Endothelial cell of umbilical vein (primary cell): Measurements from ENCODE around the gene ZNF354C. TPM values are rescaled to one million over a fixed set of nuclear protein-coding genes. Genes with fewer than 3 reads are reported as not detected.

Experiments used
- BruUV-seq: library from RNA; stranded (reverse); fragments of 400-500 nt; replicated peaks from 2 replicates; lab custom pipeline; 2021; lab: Mats Ljungman, UMichigan
- CTCF ChIA-PET: fragments of 300-600, 350-600 bp; sonication (Branson Sonifier 250); formaldehyde crosslinking; loops from one replicate; lab custom pipeline; 2021; ENCODE audit warnings: antibody characterized with exemption, inconsistent platforms; lab: Charles Lee
- POLR2A ChIA-PET: fragments of 300-600, 350-600 bp; sonication (Branson Sonifier 250); formaldehyde crosslinking; loops from one replicate; lab custom pipeline; 2021; ENCODE audit warnings: antibody characterized with exemption, inconsistent platforms; lab: Charles Lee
- DNase-seq: peaks from one replicate; pipeline ENCODE4 v3.0.0-alpha.2; 2011; ENCODE audit warnings: low read depth, low spot score
- FAIRE-seq: peaks from 2 replicates; lab custom pipeline; 2011; peaks lifted over from hg19 to GRCh38; lab: Jason Lieb, UNC
- H2AFZ ChIP-seq: 2 replicates; pipeline ENCODE4 v1.6.0; 2012; ENCODE audit warnings: low read depth, low read length, control low read depth, inconsistent platforms
- H3K27ac ChIP-seq: 2 replicates; pipeline ENCODE4 v1.5.1; 2011; ENCODE audit warnings: low read depth, mild to moderate bottlenecking, control low read depth, low read length, moderate library complexity; ENCODE audit not compliant: insufficient read depth
- H3K27me3 ChIP-seq, 2 experiments: 2 replicates each; pipeline versions ENCODE4 v1.6.0 to v1.6.1; 2011; ENCODE audit warnings: low read length in 2 of 2, mixed read lengths in 1 of 2; ENCODE audit not compliant: control insufficient read depth in 2 of 2, insufficient read depth in 2 of 2
- H3K36me3 ChIP-seq, 2 experiments: 2 replicates in 1 of 2; 3 replicates in 1 of 2; pipeline ENCODE4 v1.5.1; 2011; ENCODE audit warnings: low read length in 2 of 2, mild to moderate bottlenecking in 1 of 2, moderate library complexity in 1 of 2; ENCODE audit not compliant: control insufficient read depth in 2 of 2, insufficient read depth in 2 of 2; ENCODE audit errors: extremely low read depth in 1 of 2
- H3K4me1 ChIP-seq: 3 replicates; pipeline ENCODE4 v1.5.1; 2011; ENCODE audit warnings: mild to moderate bottlenecking, low read length; ENCODE audit not compliant: control insufficient read depth, insufficient read depth; ENCODE audit errors: extremely low read depth
- H3K4me2 ChIP-seq: 2 replicates; pipeline ENCODE4 v1.6.1; 2011; ENCODE audit warnings: low read length, control low read depth, mixed read lengths; ENCODE audit not compliant: insufficient read depth
- H3K4me3 ChIP-seq, 3 experiments: fragments of 200-600 bp in 1 of 3; sonication (generic), shearing (Covaris generic) in 1 of 3; replicated peaks in 1 of 3; 2 replicates each; pipeline ENCODE4 v1.5.1; 2011 to 2016; ENCODE audit warnings: control low read depth in 3 of 3, low read length in 3 of 3, mild to moderate bottlenecking in 2 of 3, inconsistent platforms in 1 of 3, low read depth in 1 of 3, moderate library complexity in 1 of 3; ENCODE audit not compliant: insufficient read depth in 1 of 3
- H3K79me2 ChIP-seq: 2 replicates; pipeline ENCODE4 v1.6.0; 2012; ENCODE audit warnings: low read length, inconsistent platforms; ENCODE audit not compliant: control insufficient read depth, insufficient read depth
- H3K9ac ChIP-seq: replicated peaks from 2 replicates; pipeline ENCODE3; 2011; ENCODE audit warnings: low read length, control low read depth; ENCODE audit not compliant: insufficient read depth; ENCODE audit errors: extremely low read depth
- H3K9me1 ChIP-seq: replicated peaks from 3 replicates; pipeline ENCODE4 v1.6.0; 2011; ENCODE audit warnings: mild to moderate bottlenecking, low read length; ENCODE audit not compliant: control insufficient read depth, insufficient read depth; ENCODE audit errors: extremely low read depth
- H3K9me3 ChIP-seq: replicated peaks from 2 replicates; pipeline ENCODE4 v1.5.1; 2012; ENCODE audit warnings: low read length, inconsistent platforms; ENCODE audit not compliant: control insufficient read depth, insufficient read depth
- H4K20me1 ChIP-seq: replicated peaks from 2 replicates; pipeline ENCODE3; 2011; ENCODE audit warnings: mild to moderate bottlenecking, low read length; ENCODE audit not compliant: control insufficient read depth, insufficient read depth; ENCODE audit errors: extremely low read depth
- CTCF ChIP-seq, 2 donors: IDR thresholded peaks; 1 replicate in 1 of 2; 2 replicates in 1 of 2; pipeline ENCODE4 v1.5.1; 2011; ENCODE audit warnings: low read length in 2 of 2, mild to moderate bottlenecking in 2 of 2, moderate library complexity in 2 of 2, control low read depth in 1 of 2, inconsistent platforms in 1 of 2, low read depth in 1 of 2; ENCODE audit not compliant: insufficient read depth in 1 of 2; ENCODE audit errors: extremely low read depth in 1 of 2
- EZH2 ChIP-seq: IDR thresholded peaks from 2 replicates; pipeline ENCODE4 v1.6.1; 2012; ENCODE audit warnings: borderline replicate concordance, low read depth, mild to moderate bottlenecking, moderate library complexity, low read length, inconsistent platforms; ENCODE audit not compliant: severe bottlenecking
- FOS ChIP-seq: IDR thresholded peaks from 2 replicates; pipeline ENCODE4 v1.6.1; 2011; ENCODE audit warnings: mild to moderate bottlenecking, low read length, moderate library complexity, borderline replicate concordance; ENCODE audit not compliant: insufficient read depth
- GATA2 ChIP-seq: IDR thresholded peaks from 2 replicates; pipeline ENCODE4 v1.7.0; 2011; ENCODE audit warnings: low read depth, mild to moderate bottlenecking, moderate library complexity, mixed read lengths, low read length; ENCODE audit not compliant: insufficient read length, insufficient read depth
- JUN ChIP-seq: IDR thresholded peaks from 2 replicates; pipeline ENCODE4 v1.6.1; 2011; ENCODE audit warnings: borderline replicate concordance, low read depth; ENCODE audit not compliant: insufficient read length, insufficient read depth
- MYC ChIP-seq: IDR thresholded peaks from one replicate; pipeline ENCODE4 v1.6.1; 2011; ENCODE audit warnings: mild to moderate bottlenecking, low read depth, low read length
- POLR2A ChIP-seq: IDR thresholded peaks from 2 replicates; pipeline ENCODE4 v1.6.1; 2012; ENCODE audit warnings: low read depth, mild to moderate bottlenecking, control low read depth, low read length
- POLR2AphosphoS5 ChIP-seq: IDR thresholded peaks from 2 replicates; pipeline ENCODE4 v1.6.1; 2012; ENCODE audit warnings: low read depth, mild to moderate bottlenecking, control low read depth, low read length, moderate library complexity; ENCODE audit not compliant: insufficient read depth
- dilution Hi-C: fragments of 300-500 bp; cut with MboI; formaldehyde crosslinking; loops from one replicate; pipeline ENCODE4 v1.15.0; 2019; ENCODE audit warnings: low sequenced_read_pairs; ENCODE audit not compliant: extremely low pct_ligation_motif_present
- intact Hi-C: fragments of 100-400 bp; cut with micrococcal nuclease; formaldehyde crosslinking; loops from one replicate; pipeline ENCODE4 v1.10.0; 2022
- polyA plus RNA-seq, 4 experiments: library from polyadenylated mRNA; depleted of rRNA in 3 of 4; stranded (reverse) in 3 of 4; unstranded in 1 of 4; fragments of >200 nt; gene quantifications; 2 replicates each; pipeline versions ENCODE4 v1.2.1 to v1.2.3, GENCODE V29; 2011 to 2012; ENCODE audit warnings: missing spikeins in 1 of 4
- total RNA-seq: library from RNA; stranded (reverse); gene quantifications from 2 replicates; pipeline ENCODE4 v1.2.3, GENCODE V29; 2021
- TF ChIP-seq, protein P1 (sequence below): IDR thresholded peaks from 2 replicates; pipeline ENCODE4 v1.6.1; 2011; ENCODE audit not compliant: insufficient read depth, insufficient read length

ZNF354C gene
- total and polyA plus RNA-seq, 2 donors (not counting 3 experiments of a cell fraction or from before 2014, with no cell fraction given), result 1.5 to 4.7 TPM

GRCh38 chr5:179110528-179110927 lies 50.4 kb downstream of the ZNF354C start:
- Histone ChIP-seq H3K4me3 (no peak overlapping the region), H4K20me1 (no peaks in the 10 kb centered on the region), H3K9me1 (no peaks in the 10 kb centered on the region), H3K9me3 (peaks cover 4% of the 10 kb centered on the region), H3K36me3 (no peaks in the 10 kb centered on the region), H3K79me2 (no peaks in the 10 kb centered on the region), H3K4me2 (no peak overlapping the region), H2AFZ (no peak overlapping the region), H3K4me1 (no peaks in the 10 kb centered on the region), H3K27ac (no peak overlapping the region), H3K27me3 (no peaks in the 10 kb centered on the region), H3K9ac (no peak overlapping the region)
- TF ChIP-seq EZH2 (no peak), FOS (no peak), POLR2A (no peak), CTCF (IDR thresholded peaks at IDR 0.05; ENCODE audit: extremely low read depth in 1 of 2, insufficient read depth in 1 of 2, low read depth in 1 of 2, low read length in 2 of 2) (no peak), MYC (no peak), GATA2 (no peak), POLR2AphosphoS5 (no peak), JUN (no peak)
- TF ChIP-seq, protein P1, sequence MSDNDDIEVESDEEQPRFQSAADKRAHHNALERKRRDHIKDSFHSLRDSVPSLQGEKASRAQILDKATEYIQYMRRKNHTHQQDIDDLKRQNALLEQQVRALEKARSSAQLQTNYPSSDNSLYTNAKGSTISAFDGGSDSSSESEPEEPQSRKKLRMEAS, result no peak
- CTCF ChIA-PET, result no interaction called here
- intact Hi-C loops, result no loop called here
- dilution Hi-C loops, result no loop called here
- no TSS peak for BruUV-seq
- FAIRE-seq (no peak), DNase-seq (no peak)
- POLR2A ChIA-PET, result no interaction called here
